Measurements from ENCODE around the gene TMBIM6.
"Not testable (repeated sequence)": the region's sequence is repeated elsewhere in the genome, so short reads cannot be mapped to it uniquely, and the experiment has no call there.

The TMBIM6 gene

DNA sequence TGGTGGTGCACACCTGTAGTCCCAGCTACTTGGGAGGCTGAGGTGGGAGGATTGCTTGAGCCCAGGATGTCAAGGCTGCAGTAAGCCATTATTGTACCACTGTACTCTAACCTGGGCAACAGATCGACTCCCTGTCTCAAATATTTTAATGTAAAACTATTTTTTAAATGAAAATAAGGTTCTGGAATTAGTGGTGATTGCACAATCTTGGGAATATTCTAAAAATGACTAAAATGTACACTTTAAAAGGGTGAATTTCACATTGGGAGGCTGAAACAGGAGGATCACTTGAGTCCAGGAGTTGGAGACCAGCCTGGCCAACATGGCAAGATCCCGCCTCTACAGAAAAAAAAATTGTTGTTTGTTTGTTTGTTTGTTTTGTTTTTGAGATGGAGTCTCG, 12.9 kb upstream of the TMBIM6 start:
- DNase-seq (ENCODE audit: low read depth in 2 of 2) = no peak

DNA sequence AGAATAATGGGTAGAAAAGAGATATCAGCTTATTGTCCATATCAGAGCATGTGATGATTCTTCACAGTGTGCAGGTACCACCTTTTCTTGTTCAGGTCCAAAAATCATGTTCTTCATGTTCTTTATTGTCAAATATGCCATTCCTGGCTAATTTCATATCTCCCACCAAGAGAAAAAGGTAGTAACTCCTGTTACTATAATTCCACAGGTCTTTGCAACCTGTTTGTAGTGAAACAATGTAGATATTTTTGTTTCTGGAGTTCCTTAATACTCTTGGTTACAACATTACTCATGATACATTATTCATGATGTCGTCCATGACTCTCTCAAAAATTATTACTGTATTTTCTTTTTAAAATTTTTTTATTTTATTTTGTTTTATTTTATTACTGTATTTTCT, 11.3 kb upstream of the TMBIM6 start:
- DNase-seq (ENCODE audit: low read depth in 2 of 2) = no peak

DNA sequence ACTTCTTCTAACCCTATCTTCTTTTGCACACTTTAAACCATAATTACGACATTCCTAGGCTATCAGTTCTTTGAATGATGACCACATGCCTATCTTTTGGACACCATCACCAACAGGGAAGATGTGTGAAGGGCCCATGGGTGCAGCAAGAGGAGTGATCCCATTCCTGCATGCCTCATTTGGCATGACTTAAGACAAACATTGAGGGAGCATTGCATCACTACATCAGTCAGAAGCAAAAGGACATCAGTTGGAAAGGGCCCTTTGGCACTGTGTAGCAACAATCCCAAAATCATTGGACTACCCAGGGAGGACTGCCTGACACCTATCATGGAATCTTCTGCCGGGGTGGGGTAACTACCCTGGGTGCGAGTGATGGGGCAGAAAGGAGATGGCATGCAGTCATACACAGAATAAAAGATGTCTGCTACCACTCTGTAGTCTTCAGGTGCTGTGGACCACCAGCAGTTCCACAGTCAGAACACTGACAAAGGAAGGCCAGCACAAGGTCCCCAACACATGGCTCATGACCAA, 10.7 kb upstream of the TMBIM6 start:
- DNase-seq (ENCODE audit: low read depth in 2 of 2) = no peak

DNA sequence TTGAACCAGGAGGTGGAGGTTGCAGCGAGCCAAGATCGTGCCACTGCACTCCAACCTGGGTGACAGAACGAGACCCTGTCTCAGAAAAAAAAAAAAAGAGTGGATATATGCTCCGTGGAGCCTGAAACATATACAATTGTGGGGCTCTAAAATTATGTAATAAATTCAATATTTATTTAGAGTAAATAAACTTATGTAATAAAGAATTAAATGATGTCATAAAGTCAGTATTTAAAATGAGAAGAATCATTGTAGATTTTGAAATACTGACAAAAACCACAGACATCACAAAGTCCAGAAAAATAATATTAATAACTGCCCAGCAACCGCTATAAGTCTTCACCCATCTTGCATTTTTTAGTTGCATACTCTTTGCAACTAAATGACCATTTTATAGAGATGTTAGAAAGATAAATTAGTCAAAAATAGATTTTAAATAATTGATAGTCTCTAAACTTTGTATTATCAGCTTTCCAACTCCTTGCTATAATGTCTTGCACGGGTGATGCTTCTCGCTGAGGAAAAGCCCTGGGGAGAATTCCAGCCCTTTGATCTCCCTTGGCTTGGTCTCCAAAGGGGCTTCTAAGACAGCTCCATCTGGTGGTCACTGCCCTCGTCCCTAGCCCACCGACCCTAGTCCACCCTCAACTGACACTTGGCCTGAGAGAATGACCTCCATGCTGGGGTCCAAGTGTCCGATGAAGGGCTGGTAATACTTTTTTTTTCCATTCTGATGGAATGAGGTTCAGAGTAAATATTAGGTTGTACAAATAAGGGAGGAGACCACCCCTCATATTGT, 7.9 kb upstream of the TMBIM6 start:
- DNase-seq (ENCODE audit: low read depth in 2 of 2) = no peak

DNA sequence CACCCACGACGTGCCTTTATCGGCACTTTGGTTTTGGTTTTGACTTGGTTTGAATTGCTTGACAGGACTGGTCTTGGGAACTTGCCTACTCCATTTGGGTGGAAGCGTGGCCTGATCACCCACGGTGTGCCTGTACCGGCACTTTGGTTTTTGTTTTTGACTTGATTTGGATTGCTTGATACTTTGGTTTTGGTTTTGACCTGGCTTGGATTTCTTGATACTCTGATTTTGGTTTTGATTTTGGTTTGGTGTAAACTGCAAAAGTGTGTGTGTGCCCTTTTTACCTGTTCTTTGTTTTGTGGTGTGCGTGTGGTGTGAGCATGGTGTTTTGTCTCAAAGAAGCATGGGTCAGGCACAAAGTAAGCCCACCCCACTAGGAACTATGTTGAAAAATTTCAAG, 6.5 kb upstream of the TMBIM6 start:
- not testable (repeated sequence) for DNase-seq (ENCODE audit: low read depth in 2 of 2)

DNA sequence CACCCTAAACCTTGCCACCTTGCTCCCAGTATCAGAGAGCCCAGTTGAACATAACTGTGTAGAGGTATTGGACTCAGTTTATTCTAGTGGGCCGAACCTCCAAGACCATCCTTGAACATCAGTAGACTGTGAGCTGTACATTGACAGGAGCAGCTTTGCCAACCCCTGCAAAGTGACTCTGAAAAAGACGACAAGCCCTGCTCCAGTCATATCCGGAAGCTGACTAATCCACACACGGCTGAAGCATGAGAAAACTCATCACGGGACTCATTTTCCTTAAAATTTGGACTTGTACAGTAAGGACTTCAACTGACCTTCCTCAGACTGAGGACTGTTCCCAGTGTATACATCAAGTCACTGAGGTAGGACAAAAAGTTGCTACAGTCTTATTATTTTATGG, 2.6 kb upstream of the TMBIM6 start:
- DNase-seq (ENCODE audit: low read depth in 2 of 2) = not testable (repeated sequence)

DNA sequence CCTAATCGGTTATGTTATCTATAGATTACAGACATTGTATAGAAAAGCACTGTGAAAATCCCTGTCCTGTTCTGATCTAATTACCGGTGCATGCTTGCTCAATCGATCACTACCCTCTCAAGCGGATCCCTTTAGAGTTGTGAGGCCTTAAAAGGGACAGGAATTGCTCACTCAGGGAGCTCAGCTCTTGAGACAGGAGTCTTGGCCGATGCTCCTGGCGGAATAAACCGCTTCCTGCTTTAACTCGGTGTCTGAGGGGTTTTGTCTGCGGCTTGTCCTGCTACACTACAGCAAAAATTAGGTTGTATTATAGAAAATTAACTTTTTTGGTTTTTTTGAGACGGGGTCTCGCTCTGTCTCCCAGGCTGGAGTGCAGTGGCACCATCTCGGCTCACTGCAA, 1.1 kb upstream of the TMBIM6 start:
- not testable (repeated sequence) for DNase-seq (ENCODE audit: low read depth in 2 of 2)

DNA sequence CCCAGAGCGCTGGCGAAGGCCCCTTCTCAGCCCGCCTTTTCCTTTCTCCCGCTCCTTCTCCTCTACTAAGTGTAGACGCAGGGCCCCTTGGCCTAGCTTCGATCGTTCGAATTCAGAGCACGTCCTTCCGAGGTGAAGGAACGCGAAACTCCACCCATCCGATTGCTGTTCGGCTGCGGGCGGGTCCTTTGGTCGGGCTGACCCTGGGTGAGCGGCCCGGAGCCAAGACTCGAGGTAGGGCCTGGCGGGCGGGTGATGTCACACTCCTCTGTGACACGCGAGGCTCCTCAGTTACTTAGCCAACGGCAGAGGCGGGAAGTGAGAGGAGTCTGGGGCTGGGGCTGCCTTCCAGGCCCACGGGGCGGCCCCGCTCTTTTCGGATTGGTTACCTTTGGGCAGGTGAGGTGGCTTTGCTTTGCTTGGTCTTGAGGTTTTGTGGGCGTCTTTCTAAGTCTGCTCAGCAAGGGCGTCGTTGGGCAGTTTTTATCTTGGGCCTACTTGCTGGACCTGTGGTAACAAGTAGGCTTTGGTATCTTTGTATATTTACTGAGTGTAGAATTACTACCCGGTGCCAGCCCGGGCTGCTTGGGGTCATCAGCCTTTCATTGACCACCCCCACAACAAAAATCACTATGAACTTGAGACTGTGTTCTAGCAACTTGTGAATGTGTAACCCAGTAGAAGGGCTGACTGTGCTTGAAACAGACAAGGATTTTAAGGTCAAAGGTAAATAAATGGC, 694 bp downstream of the TMBIM6 start:
- DNase-seq (ENCODE audit: low read depth in 2 of 2) = peak; percentile 81 to 85

DNA sequence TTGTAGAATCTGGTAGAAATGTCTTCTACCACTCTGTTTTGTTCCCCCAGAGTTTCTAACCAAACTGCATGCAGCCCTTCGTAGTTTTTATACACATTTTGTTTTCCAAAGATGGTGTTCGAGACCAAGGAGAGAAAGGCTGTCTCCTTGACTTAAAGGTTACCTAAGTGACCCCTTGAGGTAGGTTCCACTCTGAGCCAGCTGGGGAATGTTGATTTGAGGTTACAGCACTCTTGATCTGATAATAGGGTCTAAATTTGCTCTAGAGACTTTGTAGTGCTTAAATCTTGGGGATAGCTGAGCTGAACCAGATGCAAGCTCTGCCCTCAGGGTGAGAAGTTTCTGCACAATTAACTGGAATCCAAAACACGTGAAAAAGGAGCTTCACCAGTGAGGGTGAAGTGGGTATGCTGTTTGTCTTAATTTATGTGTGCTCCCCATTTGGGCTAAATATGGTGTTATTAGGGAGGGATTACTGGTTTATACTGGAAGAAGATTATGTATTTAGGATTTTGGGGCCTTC, 3.1 kb downstream of the TMBIM6 start:
- DNase-seq (ENCODE audit: low read depth in 2 of 2) = no peak

DNA sequence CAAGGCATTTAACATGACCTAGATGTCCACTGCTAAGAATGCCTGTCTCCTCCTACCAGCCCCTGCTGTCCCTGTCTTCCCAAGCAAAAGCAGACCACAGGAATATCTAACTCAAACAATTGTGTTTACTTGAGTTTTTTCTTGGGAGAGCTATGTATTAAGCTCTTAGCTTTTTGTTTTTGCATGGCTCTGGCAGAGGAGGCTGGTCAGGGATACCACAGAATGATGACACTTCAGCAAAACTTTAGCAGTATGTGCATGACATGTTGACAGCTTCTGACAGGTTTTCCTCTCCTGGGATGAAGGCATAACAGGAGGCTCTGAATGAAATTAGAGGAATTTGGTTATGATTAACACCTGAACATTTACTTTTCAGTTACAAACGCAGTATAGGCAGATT, 6.9 kb downstream of the TMBIM6 start:
- DNase-seq (ENCODE audit: low read depth in 2 of 2) = no peak

DNA sequence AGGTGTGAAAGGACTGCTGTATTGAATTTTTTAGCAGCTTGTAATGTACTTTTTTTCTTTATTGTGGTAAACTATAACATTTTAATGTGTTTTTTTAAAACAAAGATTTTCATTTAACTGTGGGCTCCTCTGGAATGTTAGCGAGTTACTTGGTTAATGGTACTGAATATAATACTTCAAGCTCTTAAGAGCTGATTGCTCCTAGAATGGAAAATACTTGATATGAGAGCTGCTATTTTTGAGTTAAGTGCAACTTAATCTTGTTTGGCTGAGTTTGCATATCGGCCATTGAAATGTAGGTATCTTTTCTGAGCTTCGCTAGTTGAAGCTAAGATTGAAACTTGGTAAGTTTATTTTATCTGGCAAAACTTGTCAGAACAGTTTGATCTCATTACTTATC, 7.4 kb downstream of the TMBIM6 start:
- DNase-seq (ENCODE audit: low read depth in 2 of 2) = no peak

DNA sequence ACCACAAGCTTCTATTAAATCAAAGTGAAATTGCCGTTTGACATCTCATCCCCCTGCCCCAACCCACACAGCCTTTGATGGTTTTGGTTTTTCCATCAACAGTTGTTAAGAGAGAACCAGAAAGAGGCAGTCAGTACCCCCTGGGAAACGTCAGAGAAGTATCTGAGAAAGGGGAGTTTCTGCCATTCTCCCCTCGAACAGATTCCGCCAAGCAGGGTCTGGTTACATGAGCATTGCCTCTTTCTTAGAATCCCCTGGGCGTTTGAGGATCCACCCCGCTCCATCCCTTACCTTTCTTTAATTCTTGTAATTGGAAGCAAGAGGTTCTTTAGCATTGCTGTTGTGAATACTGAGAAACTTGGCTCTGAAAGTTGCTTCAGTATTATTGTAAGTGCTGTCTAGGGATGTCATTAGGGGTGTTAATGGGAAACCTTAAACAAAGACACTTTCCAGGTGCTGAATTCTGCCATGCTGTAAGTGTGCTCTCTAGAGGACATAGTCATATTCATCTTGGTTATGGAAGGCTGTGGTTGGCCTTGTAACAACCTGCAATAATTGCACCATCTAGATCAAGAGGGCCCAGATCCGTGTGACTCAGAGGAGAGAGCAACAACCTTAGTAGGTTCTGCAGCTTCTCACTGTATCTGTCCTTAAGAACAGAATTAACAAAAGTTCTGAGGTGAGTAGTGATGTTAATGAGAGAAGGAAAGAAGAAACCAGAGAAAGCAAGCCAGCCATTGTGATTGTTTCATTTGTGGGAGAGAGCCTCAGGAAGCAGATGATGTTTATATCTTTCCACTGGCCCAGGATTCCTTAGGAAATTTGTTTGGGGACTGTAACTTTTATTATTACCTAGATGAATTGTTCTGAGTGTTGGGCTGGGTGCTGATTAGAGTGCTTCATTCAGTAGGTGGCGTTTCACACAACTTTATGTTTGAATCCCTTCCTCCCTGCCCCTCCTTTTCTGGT, 9.0 kb downstream of the TMBIM6 start:
- DNase-seq (ENCODE audit: low read depth in 2 of 2) = peak; percentile 3 to 27

DNA sequence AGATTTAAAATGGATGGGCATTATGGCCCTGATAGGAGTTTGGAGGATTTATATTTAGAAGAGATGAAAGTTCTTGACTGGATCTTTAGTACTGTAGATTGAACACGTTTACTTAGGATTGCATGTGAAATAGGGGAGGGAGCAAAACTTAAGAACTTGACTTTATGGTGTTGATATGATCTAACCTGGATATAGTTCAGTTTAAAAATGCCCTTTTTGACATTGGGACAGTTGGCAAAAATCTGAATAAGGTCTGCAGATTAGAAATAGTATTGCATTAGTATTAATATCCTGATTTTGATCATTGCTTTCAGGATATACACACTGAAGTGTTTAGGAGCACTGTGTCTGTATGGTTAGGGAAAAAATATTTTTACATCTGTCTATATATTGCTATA, 9.6 kb downstream of the TMBIM6 start:
- DNase-seq (ENCODE audit: low read depth in 2 of 2) = no peak

DNA sequence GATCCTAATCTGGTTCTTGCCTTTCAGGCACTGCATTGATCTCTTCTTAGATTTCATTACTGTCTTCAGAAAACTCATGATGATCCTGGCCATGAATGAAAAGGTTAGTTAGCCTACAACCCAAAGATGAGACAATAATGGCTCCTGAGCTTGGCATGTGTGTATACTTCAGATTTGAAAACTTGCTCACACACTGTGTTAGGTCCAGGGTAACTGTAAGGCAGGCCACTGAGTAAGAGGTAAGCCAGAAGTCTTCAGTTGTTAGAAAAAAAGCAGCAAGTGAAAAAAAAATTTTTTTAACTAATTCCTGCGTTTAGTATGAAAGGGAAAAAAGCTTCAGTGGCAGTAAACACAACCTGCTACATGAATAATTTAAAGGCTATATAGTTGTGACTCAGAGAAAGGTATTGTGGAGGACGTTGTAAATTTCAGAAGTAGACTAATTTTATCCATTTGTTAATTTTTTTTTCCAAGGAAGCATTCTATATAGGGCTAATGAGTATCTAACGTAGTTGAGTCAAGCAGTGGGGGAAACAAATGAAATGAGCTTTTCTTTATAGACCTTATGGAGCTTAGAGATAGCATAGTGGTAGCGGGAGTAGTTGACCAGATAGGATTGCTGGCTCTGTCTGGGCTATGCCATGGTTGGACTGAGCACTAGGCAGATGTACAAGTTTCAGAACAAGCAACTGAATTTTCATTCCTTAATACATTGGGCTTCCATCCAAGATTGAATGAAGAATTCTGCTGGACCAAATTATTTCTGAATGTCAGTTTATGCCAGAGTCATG, 20.5 kb downstream of the TMBIM6 start:
- no peak for DNase-seq (ENCODE audit: low read depth in 2 of 2)

DNA sequence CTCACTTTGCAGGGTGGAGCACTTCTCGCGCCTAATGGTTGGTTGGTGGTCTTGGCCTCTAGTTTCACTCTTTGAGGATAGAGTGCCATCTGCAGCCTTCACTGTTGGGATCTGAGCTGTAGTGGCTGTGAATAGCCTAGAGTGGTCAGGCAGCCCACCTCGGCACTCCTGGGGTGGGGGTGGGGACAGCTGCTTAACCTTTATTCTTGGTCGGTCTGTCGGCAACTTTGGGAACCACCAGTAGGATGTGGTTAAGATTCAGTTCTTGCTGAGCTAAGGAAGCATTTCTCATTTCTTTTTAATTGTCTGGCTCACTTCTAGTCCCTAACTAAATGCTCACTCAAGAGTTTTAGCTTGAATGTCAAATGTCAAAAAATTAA, 21.1 kb downstream of the TMBIM6 start:
- DNase-seq (ENCODE audit: low read depth in 2 of 2) = no peak

DNA sequence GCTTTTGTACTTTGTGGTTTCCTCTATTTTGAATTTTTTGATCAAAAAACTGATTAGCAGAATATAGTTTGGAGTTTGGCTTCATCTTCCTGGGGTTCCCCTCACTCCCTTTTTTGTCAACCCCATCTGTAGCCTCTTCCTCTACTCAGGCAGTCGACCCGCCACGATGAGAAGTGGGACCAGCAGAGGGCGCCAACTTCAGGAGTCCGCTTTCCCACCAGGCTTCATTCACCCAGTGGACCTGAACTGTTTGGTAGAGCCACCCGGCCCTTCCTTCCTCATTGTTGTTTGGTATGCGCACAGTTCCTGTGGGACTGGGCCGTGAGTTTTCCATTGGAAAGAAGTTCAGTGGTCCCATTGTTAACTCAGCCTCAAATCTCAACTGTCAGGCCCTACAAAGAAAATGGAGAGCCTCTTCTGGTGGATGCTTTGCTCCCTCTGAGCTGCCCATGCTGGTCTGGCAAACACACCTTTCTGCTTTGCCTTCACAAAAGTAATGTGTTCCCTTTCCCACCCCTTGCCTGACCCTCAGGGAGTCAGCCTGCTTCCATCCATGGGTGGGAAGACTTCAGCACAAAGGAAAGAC, 21.7 kb downstream of the TMBIM6 start:
- peak; percentile 53 to 58 for DNase-seq (ENCODE audit: low read depth in 2 of 2)

DNA sequence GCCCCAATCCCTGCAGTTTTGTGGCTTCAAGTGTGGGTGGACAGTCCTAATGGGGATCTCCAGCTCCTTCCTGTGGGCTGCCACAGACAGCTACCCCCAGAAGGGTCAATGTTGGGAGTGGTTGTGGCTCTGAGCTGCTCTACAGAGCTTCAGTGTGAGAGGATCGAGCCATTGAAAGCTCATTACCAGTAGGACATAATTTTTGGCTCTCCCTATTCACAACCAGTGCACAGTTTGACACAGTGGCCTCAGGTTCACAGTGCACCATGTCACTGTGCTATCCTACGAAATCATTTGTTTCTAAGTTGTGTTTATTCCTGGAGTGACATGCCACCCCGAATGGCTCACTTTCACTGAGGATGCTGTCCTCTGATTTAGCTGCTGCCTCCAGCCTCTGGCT, 22.8 kb downstream of the TMBIM6 start:
- no peak for DNase-seq (ENCODE audit: low read depth in 2 of 2)

DNA sequence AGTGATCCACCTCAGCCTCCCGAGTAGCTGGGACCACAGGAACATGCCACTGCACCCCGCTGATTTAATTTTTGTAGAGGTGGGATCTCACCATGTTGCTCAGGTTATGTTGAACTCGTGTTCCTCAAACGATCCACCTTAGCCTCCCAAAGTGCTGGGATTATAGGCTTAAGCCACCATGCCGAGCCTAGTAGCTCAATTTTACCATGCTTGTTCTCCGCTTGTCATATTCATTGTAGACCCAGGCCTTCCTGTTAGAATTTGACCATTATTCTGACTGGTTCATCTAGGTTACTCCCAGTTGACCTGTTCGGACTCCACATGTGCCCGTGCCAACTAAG, 24.7 kb downstream of the TMBIM6 start:
- no peak for DNase-seq (ENCODE audit: low read depth in 2 of 2)

DNA sequence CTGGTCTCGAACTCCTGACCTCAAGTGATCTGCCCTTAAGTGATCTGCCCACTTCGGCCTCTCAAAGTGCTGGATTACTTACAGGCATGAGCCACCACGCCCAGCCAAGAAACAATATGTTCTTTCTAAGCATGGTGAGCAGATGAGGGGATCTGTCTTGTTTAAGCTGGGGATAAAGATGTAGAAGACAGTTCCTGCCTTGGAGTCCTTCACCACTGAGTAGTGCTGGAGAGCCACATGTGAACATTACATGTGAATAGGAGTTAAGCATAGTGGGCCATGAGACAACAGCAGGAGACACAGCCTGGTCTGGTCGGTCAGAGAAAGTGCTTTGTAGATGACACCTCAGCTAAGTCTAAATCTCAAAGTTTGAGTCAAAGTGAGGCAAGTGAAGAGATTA, 26.0 kb downstream of the TMBIM6 start:
- no peak for DNase-seq (ENCODE audit: low read depth in 2 of 2)

DNA sequence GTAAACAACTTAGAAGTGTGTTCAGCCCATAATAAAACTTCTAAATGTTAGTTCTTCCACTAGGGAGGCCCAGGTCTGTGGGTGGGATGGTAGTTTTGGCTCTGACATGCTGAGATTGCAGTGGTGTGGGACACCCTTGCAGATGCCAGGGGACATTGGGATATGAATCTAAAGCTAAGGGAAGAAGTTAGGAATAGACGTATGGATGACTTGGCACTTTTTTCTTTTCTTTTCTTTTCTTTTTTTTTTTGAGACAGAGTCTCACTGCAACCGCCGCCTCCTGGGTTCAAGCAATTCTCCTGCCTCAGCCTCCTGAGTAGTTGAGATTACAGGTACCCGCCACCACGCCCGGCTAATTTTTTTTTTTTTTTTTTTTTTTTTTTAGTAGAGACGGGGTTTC, 31.7 kb downstream of the TMBIM6 start:
- DNase-seq (ENCODE audit: low read depth in 2 of 2) = not testable (repeated sequence)

DNA sequence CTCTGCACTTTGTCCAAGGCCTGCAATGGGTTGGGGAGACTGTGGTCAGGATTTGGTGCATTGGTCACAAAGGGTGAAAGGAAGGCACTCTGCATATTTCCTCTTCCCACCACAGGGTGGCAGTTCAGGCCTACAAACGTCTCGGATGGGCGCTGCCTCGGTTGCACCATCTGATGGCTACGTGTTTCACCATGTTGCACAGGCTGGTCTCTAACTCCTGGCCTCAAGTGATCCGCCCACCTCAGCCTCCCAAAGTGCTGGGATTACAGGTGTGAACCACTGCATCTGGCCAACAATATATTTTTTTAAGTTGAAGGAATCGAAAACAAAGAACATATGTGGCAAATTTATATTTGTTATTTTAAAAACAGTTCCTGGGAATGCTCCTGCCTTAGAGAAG, 35.1 kb downstream of the TMBIM6 start:
- DNase-seq (ENCODE audit: low read depth in 2 of 2) = peak in 1 of 2 donors; percentile 10

All from stimulated activated CD8-positive, alpha-beta memory T cell treated with anti-CD3 and anti-CD28 coated beads, Interleukin-7, amount 100 ng/mL, for 4 hours (primary cell).